T-helper 22 cell (primary cell): ENCODE data around the gene RBBP4.
"Not testable (repeated sequence)": the region's sequence is repeated elsewhere in the genome, so short reads cannot be mapped to it uniquely, and the experiment has no call there.

ENCODE experiments used
- DNase-seq: peaks from one replicate; pipeline ENCODE4 v3.0.0-alpha.2; 2020; ENCODE audit warnings: low read depth

The RBBP4 gene

GRCh38 chr1:32650752-32651460 is at the start of gene RBBP4:
TSS of gene RBBP4 (plus strand) at chr1:32651208. CDS start at chr1:32651307, 99 bp downstream.
- DNase-seq = peak; percentile 94

GRCh38 chr1:32605711-32606424 is 45.1 kb upstream of the RBBP4 start:
- DNase-seq = no peak

DNA sequence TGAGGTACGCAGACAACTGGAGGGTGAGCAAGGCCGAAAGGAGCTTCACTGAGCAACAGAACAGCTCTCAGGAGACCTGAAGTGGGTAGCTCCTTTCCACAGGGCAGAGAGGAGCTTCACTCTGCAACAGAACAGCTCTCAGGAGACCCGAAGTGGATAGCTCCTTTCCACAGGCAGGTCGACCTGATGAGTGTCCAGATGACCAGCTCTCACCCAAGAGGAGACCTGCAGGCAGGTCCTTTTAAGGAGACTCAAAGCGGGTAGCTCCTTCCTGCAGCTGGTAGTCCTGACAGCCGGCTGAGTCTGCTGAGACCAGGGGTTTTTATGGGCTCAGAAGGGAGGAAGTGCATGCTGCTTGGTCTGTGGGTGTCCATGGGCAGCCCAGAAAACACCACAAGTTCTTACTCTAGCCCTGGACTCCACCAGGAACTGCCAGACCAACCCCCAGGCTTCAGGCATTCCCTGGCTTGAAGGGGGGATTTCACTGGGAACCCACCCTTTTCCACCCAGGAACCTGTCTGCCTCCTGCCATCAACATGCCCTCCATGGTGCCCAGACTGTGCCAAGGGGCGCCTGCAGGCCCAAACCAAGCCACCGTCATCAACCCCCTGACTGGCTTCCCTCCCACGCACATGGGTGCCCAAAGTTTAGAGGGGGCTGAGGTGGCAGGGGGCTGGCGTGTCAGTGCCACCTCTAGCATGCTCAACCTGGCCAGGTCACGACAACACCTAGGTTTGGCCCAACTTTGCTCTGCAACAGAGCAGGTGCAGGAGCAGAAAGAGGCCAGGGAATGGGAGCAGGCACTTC is 44.2 kb upstream of the RBBP4 start:
- no peak for DNase-seq

- DNase-seq = no peak
These were observed 41.8 kb upstream of the RBBP4 start for GRCh38 chr1:32609180-32609579.

DNA sequence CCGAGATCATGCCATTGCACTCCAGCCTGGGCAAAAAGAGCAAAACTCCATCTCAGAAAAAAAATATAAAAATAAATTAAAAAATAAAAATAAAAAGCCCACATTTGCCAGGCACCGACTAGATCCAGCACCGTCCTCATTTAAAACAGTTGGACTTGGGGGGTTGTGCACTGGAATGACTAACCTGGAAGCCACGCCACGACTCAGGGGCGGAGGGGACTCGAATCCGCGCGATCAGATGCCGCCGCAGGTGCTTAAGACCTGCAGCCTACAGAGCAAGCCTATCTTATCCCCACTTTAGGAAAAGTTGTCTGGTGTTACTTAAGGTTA is 39.2 kb upstream of the RBBP4 start:
- no peak for DNase-seq

DNA sequence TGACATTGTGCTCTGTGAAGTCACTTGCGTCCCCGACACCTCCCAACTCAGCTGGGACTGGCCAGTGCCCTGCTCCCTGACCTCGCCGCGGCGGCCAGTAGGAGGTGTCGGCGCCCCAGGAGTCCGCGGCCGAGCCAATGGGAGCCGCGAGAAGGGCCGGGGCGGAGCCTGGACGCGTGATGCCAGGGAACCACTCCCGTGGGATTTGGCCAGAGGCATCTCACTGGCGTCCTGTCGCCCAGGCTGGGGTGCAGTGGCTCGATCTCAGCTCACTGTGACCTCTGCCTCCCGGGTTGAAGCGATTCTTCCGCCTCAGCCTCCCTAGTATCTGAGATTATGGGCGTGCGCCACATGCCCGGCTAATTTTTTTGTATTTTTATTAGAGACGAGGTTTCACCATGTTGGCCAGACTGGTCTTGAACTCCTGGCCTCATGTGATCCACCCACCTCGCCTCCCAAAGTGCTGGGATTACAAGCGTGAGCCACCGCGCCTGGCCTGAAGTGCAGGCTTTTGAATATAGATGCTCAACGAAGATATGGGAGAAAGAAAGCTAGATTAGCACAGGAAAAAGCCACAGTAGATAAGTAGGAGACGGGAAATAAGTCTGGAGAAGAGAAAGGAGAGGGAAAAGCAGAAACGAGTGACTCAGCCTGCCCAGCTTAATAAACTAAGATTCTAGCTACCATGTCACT is 38.7 kb upstream of the RBBP4 start:
- no peak for DNase-seq

DNA sequence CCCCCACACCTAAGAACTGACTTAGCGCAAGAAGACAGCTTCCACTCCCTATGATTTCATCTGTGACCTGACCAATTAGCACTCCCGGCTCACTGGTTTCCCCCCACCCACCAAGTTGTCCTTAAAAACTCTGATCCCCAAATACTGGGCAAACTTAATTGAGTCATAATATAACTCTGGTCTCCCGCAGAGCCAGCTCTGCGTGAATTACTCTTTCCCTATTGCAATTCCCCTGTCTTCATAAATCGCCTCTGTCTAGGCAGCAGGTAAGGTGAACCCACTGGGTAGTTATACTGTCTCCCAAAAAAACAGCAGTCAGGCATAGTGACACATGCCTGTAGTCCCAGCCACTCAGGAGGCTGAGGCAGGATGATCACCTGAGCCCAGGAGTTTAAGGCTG is 37.5 kb upstream of the RBBP4 start:
- no peak for DNase-seq

- no peak for DNase-seq
These were observed 32.3 kb upstream of the RBBP4 start for GRCh38 chr1:32618673-32619221.

GRCh38 chr1:32619701-32620485 is 31.1 kb upstream of the RBBP4 start:
- DNase-seq = no peak

DNA sequence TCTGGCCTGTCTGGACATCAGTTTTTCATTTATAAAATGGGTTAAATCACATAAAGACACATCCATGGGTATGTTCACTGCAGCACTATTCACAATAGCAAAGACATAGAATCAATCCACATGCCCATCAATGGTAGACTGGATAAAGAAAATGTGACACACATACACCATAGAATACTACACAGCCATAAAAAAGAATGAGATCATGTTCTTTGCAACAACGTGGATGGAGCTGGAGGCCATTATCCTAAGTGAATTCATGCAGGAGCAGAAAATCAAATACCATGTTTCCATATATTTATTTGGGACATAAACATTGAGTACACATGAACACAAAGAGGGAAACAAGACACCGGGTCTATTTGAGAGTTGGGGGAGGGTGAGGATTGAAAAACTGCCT is 28.8 kb upstream of the RBBP4 start:
- DNase-seq = no peak

DNA sequence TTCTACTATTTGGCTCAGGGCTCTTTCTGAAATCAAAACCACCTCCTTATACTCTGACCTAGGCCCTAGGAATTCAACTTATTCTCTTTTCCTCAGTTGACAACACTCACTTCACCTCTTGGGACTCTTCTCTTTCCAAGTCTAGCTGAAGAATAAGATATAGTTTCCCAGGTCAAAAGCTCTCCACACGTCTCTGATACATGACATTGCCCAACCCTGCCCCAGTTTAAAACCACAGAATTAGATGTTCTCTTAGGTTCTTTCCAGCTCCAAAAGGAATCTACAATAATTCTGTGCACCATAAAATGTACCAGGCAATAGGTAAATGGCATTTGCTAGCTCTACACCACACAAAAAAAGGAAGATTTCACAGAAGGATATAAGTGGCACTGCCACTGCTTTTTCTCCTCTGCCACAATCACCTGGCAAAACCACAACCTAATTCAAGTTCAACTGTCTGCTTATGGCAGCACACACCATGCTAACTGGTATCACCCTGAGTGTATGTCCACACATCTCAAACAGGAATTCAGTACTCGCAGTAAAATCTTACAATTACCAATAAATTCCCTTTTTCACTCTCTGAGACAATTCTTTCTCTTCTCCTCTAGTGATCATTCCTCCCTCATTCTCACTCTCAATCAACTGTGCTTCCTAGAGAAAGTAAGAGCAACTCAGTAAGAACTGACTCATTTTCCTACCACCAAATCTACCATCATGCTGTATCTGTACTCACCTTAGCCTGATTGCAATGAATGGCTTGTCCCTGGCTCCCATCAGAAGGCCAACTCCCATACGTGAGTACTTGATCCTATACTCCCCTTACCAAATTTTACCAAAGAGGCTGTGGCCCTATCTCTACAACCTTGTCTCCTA is 28.0 kb upstream of the RBBP4 start:
- DNase-seq = no peak

DNA sequence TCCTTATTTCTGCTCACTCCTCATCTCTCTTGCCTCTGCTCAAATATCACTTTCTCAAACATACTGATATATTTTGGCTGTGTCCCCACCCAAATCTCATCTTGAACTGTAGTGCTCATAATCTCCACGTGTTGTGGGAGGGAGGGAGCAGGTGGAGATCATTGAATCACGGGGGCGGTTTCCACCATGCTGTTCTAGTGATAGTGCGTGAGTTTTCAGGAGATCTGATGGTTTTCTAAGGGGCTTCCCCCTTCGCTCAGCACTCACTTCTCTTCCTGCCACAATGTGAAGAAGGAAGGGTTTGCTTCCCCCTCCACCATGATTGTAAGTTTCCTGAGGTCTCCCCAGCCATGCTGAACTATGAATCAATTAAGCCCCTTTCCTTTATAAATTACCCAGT is 27.2 kb upstream of the RBBP4 start:
- DNase-seq = no peak

DNA sequence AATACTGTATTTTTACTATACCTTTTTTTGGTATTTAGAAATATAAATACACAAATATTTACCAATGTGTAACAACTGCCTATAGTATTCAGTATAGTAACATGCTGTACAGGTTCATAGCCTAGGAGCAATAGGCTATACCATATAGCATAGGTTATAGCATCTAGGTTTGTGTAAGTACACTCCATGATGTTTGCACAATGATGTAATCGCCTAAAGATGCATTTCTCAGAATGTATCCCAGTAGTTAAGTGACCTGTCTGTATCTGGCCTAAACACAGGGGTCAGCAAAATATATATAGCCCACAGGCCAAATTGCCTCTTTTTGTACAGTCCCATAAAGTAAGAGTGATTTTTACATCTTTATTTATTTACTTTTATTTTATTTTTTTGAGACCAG is 24.8 kb upstream of the RBBP4 start:
- DNase-seq = no peak

DNA sequence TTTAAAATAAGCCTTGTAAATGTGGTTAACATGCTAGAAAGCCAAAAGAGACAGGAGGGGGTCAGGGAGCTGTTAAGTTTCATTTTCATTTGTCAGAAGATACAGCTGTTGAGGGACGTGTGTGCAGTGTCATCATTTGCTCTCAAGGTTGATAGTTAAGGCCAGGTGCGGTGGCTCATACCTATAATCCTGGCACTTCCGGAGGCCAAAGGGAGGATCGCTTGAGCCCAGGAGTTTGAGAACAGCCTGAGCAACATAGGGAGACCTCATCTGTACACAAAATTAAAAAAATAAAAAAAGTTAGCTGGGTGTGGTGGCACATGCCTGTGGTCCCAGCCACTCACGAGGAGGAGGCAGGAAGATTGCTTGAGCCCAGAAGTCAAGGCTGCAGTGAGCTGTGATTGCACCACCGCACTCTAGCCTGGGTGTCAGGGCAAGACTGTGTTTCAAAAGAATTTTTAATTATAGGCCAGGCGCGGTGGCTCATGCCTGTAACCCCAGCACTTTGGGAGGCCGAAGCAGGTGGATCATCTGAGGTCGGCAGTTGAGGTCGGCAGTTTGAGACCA is 23.3 kb upstream of the RBBP4 start:
- DNase-seq = no peak

- DNase-seq = not testable (repeated sequence)
These were observed 20.8 kb upstream of the RBBP4 start for GRCh38 chr1:32630173-32630572.

DNA sequence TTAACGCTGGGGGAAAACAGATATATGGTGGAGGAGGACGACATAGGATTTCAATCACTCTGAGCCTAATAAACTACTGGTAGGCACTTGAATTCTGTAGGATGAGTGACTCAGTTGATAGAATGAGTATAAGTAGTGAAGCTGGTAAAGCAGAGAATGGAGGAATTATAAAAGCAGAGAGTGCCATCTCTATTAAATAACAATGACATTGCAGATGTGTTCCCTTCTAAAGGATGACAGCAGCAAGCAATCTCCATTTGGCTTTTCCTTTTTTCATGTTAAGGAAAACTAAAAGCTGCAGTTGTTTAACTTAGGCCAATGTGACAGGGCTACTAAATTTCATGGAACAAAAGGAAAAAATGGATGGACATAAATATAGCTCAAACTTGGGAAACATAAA is 18.2 kb upstream of the RBBP4 start:
- DNase-seq = no peak

GRCh38 chr1:32635508-32636277 is 15.3 kb upstream of the RBBP4 start:
- no peak for DNase-seq

- DNase-seq = no peak
These were observed 13.9 kb upstream of the RBBP4 start for GRCh38 chr1:32636914-32637645.
